GM21528 (cell line): ENCODE results near the gene TTC1.
"Not testable (repeated sequence)": the region's sequence is repeated elsewhere in the genome, so short reads cannot be mapped to it uniquely, and the experiment has no call there.

ENCODE experiments used
- ATAC-seq: cut with Tn5 transposase; IDR thresholded peaks from one replicate; pipeline ENCODE4 v1.9.1; 2021; ENCODE audit warnings: mild to moderate bottlenecking, moderate library complexity; ENCODE audit not compliant: unreplicated experiment, low FRiP score

TTC1 gene

DNA sequence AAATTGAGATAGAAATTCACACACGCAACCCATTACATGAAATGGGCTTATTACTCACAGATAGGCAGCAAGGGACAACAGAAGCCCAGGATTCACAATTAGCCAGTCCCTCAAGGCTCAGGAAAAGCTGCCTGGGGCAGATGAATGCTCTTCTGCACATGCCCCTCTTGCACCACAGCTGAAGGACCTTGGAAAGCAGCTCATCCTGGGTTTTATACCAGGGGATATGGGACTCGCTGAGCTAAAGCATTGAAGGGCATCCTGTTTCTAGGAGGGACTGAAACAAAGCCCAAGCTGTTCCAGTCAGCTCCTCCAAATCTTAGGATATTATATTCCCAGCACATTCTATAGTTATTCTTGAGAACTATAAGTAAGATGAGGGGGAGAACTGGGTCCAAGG, 15.7 kb upstream of the TTC1 start:
- ATAC-seq, result no peak

GRCh38 chr5:159995907-159996306, 13.0 kb upstream of the TTC1 start:
- ATAC-seq, result no peak

DNA sequence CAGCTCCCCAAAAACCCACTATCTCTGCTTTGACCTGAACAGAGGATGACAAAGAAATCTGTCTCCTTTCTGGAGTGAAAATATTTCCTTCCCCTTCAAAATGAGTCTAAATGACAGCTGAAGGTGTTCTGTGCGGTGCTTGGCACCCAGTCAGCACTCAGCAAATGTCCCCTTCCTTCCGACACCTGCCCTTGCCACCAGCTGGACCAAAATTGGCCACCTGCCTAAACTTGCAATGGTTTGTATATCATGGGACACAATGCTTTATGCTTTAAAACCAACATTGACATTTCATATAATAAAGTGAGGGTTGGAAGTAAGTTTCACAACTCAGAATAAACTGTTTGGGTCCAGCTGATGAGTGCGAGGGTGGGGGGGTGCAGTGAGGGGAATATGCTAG, 7.5 kb upstream of the TTC1 start:
- ATAC-seq, result no peak

- no peak for ATAC-seq
Observed at GRCh38 chr5:160007514-160007913, 1.4 kb upstream of the TTC1 start.

DNA sequence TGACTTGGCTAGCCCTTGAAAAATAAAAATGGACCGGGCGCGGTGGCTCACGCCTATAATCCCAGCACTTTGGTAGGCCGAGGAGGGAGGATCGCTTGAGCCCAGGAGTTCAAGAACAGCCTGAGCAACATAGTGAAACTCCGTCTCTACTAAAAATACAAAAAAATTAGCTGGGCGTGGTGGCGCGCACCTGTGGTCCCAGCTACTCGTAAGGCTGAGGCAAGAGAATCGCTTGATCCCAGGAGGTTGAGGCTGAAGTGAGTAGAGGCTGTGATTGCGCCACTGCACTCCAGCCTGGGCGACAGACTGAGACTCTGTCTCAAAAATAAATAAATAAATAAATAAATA, 436 bp upstream of the TTC1 start:
- peak; percentile 17 for ATAC-seq

DNA sequence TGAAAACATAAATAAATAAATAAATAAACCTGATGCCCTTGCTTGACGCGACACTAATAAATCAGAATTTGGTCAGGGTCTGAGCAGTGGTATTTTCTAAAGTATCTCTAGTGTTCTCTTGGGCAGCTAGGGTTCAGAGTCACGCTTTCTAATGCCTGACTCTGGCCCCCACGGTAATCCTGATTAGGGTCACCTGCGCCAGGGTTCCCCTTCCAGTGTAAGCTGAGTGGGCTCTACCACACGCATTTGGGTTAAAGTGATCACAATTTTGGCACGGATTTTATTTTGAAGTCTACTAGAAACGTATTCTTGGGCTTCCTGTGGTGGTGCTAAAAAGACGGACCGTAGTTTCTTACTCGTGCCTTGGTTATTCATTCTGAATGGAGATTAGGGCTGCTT, 651 bp downstream of the TTC1 start:
- ATAC-seq, result peak; percentile 24

GRCh38 chr5:160011471-160011870, 2.5 kb downstream of the TTC1 start:
- ATAC-seq, result no peak

- not testable (repeated sequence) for ATAC-seq
Observed at GRCh38 chr5:160014197-160014596, 5.3 kb downstream of the TTC1 start.

DNA sequence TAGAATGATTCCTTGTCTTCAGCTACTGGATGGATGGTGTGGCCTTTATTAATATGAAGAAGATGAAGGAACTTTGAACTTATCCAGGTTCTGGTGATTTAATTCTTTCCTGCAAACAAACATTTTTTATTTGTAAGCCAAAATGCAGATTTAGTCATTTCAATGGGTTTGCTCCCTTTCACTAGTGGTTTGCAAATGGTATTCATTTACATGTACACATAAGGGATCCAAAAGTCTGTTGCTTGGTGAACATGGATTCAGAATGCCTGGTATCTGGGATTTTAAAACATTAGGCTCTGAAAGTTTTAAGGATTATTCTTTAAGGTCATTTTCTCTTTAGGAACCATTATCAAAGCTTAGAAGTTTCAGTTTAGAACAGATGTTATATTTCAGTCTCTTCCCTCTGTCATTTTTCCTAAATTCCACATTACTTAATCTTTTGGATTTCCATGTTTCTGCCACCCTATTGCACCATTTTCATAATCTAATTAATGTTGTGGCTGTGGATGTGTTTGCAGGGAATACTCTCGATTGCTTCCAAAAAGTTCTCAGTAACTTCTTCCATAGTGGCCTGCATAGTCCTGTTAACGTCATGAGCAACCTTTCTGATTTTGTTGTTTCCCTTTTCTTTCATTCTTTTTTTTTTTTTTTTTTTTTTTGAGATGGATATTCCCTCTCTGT, 10.1 kb downstream of the TTC1 start:
- no peak for ATAC-seq

DNA sequence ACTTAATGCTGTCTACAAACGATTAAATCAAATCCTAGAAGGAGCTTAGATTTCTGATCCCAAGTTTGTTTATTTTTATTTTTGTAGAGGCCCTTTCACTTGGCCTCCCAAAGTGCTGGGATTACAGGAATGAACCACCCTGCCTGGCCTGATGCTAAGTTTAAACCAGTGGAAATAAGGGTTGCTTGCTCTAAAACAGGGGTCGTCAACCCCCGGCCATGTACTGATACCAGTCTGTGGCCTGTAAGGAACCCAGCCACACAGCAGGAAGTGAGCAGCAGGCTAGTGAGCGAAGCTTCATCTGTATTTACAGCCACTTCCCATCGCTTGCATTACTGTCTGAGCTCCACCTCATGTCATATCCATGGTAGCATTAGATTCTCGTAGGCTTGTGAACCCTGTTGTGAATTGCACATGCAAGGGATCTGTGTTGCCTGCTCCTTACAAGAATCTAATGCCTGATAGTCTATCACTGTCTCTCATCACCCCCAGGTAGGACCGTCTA, 11.4 kb downstream of the TTC1 start:
- no peak for ATAC-seq

- ATAC-seq, result no peak
Observed at GRCh38 chr5:160020964-160021363, 12.0 kb downstream of the TTC1 start.

DNA sequence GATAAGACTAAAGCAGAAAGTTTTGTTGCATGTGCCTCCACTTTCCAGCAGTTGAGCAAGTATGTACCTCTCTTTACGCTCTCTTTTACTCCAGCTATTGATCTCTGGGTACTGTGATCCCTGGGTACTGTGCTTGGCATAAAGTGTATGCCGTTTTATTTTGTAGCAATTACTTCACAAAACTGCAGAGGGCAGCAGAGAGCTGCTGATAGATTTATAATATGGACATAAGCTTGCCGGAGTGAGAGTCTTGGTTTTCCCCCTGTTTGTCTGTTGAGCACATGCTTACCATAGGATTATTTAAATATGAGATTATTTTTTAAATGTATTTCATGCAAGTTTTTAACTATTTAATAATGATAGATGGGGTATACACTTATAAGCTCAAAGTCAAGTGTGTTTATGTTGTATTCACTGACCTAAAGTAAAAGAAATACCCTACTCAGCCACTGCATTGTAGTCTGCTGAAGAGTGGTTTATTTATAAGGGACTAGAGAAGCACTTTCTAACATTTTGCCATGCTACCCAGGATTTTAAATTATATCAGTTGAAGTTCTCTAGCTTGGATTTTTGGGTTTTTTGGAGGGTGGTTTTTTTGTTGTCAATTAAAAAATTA, 13.0 kb downstream of the TTC1 start:
- ATAC-seq, result peak; percentile 88

DNA sequence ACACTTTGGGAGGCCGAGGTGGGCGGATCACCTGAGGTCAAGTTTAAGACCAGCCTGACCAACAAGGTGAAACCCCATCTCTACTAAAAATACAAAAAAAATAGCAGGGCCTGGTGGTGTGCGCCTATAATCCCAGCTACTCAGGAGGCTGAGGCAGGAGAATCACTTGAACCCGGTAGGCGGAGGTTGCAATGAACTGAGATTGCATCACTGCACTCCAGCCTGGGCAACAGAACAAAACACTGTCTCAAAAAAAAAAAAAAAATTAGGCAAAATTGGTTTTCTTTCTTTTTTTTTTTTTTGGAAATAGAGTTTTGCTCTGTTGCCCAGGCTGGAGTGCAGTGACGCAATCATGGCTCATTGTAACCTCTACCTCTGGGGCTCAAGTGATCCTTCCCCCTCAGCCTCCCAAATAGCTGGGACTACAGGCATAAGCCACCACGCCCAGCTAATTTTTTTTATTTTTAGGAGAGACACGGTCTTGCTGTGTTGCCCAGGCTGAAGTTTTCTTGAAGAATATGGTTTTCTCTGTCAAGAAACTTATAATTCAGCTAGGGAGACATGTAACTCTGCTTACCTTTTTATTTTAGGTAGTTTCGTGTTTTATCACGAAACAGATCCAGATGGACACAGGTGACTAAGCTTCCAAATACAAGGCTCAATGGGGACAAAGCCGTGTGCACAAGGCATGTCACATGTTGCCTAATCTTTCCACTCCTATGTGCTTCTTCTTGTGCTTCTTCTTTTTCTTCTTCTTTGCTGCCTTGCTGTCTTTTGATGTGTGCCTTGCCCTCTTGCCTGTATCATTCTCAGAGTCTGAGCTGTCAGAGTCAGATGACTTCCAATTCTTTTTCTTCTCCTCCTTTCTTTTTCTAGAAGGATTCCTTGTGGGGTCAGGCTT, 14.3 kb downstream of the TTC1 start:
- ATAC-seq, result no peak

GRCh38 chr5:160023908-160024630, 15.1 kb downstream of the TTC1 start:
- no peak for ATAC-seq

DNA sequence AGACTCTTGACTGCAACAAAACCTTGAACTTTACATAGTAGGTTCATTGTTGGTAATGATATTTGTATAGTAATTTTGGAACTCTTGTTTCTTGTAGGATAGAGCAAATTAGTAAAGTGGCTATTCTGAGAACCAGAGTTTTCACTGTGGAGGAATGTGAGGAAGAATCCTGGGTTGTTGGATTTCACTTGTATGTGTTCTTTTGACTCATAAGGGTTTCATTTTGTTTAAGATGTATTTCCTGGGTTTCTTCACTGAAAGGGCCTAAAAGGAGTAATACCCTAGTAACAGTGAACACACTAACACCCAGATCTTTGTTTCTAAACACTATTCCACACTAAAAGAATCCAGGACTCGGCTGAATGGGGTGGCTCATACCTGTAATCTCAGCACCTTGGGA, 20.1 kb downstream of the TTC1 start:
- ATAC-seq, result no peak

DNA sequence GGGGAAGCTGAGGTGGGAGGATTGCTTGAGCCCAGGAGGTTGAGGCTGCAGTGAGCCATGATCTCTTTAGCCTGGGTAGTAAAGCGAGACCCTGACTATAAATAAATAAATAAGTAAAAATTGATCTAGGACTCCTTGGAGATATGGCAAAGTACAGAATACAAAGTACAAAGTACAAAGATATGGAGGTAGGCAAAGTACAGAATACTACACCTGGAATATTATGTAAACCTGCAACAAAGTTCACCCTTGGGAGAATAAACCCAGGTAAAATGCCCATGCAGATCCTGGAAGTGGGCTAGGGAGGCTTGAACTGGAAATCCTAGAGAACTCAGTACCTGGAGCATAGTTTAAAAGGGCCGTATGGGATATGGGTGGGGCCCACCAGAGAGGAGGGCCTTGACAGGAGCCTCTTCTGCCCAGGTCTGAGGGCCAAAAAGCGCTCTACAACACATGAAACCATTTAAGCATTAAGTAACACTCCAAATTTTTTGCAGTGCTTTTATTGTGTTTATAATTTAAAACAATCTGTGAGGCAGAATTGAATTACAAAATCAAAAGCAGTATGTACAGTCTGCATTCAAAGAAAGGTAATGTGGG, 20.7 kb downstream of the TTC1 start:
- no peak for ATAC-seq

DNA sequence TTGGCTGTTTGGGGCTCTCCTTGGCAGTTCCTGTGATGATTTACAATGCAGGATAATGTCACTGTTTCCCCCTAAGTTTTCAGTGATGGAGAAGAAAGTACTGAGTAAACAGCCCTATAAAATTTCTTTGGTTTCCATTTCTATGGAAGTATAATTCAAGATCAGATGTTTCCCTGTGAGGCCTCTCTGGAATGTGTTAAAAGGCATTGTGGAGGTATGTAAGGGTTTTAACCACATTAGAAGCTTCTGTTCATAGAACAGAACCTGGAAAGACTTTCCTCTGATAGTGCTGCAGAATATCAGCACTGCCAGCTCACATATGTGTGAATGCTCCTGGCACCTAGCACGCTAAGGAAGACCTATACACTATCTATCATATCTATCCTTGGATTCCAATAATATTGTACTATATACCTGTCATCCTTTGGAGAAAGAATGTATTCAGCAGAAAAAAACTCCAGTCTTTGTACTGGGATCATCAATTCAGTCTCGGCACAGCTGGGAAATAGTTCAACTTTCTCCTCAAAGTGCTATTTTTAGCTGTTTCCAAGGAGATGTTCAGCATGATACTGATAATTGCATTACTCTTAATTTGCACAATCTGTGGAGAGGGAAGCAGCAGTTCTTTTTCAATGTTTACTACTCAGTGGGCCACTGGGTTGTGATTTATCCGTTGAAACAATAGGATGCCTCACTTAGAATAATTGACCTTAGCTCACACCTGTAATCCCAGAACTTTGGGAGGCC, 21.9 kb downstream of the TTC1 start:
- ATAC-seq, result no peak

- ATAC-seq, result no peak
Observed at GRCh38 chr5:160033546-160034252, 24.8 kb downstream of the TTC1 start.

GRCh38 chr5:160036243-160036642, 27.3 kb downstream of the TTC1 start:
- ATAC-seq, result no peak
